Chondrocyte (in vitro differentiated cells): Measurements from ENCODE around the gene WDR45B. TPM values are rescaled to one million over a fixed set of nuclear protein-coding genes. Genes with fewer than 3 reads are reported as not detected.

ENCODE experiments used
- DNase-seq: peaks from one replicate; pipeline ENCODE4 v3.0.0; 2021; ENCODE audit warnings: mixed read lengths, low spot score
- H3K27ac Mint-ChIP-seq: one replicate; pipeline ENCODE4 v1.8.0; 2021; ENCODE audit warnings: mild to moderate bottlenecking, moderate library complexity, mixed read lengths; ENCODE audit not compliant: unreplicated experiment
- H3K27me3 Mint-ChIP-seq: 2 replicates; pipeline ENCODE4 v1.8.0; 2021; ENCODE audit warnings: low read depth, mixed read lengths
- H3K36me3 Mint-ChIP-seq: 2 replicates; pipeline ENCODE4 v1.8.0; 2021; ENCODE audit warnings: low read depth, mixed read lengths
- H3K4me1 Mint-ChIP-seq: 2 replicates; pipeline ENCODE4 v1.8.0; 2021; ENCODE audit warnings: low read depth, mild to moderate bottlenecking, mixed read lengths
- H3K4me3 Mint-ChIP-seq: one replicate; pipeline ENCODE4 v1.8.0; 2021; ENCODE audit warnings: mild to moderate bottlenecking, moderate library complexity, mixed read lengths; ENCODE audit not compliant: unreplicated experiment
- H3K9me3 Mint-ChIP-seq: 2 replicates; pipeline ENCODE4 v1.8.0; 2021; ENCODE audit warnings: low read depth, mixed read lengths
- total RNA-seq: library from RNA; stranded (reverse); gene quantifications from 3 replicates; pipeline ENCODE4 v1.2.1, GENCODE V29; 2021
- TF ChIP-seq, protein P1 (sequence below): fragments of 200-600 bp; sonication (generic); IDR thresholded peaks from 2 replicates; pipeline ENCODE4 v1.5.0; 2021; ENCODE audit warnings: antibody characterized with exemption, mild to moderate bottlenecking, moderate library complexity

WDR45B gene
- total RNA-seq, 1 donor from 2014 or later, result 67.8 TPM

- Mint-ChIP-seq H3K9me3 (no peaks in the 10 kb centered on the region), H3K4me3 (no peak overlapping the region), H3K36me3 (peaks cover 29% of the 10 kb centered on the region), H3K4me1 (no peaks in the 10 kb centered on the region), H3K27me3 (no peaks in the 10 kb centered on the region), H3K27ac (no peak overlapping the region)
- DNase-seq, result no peak
- TF ChIP-seq, protein P1, sequence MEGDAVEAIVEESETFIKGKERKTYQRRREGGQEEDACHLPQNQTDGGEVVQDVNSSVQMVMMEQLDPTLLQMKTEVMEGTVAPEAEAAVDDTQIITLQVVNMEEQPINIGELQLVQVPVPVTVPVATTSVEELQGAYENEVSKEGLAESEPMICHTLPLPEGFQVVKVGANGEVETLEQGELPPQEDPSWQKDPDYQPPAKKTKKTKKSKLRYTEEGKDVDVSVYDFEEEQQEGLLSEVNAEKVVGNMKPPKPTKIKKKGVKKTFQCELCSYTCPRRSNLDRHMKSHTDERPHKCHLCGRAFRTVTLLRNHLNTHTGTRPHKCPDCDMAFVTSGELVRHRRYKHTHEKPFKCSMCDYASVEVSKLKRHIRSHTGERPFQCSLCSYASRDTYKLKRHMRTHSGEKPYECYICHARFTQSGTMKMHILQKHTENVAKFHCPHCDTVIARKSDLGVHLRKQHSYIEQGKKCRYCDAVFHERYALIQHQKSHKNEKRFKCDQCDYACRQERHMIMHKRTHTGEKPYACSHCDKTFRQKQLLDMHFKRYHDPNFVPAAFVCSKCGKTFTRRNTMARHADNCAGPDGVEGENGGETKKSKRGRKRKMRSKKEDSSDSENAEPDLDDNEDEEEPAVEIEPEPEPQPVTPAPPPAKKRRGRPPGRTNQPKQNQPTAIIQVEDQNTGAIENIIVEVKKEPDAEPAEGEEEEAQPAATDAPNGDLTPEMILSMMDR, result no peak
Observed at GRCh38 chr17:82627405-82627804, 20.8 kb downstream of the WDR45B start.

GRCh38 chr17:82623707-82624106 lies 24.5 kb downstream of the WDR45B start:
- Mint-ChIP-seq H3K4me1 (no peaks in the 10 kb centered on the region), H3K4me3 (no peak overlapping the region), H3K36me3 (peaks cover 35% of the 10 kb centered on the region), H3K9me3 (no peaks in the 10 kb centered on the region), H3K27me3 (no peaks in the 10 kb centered on the region), H3K27ac (no peak overlapping the region)
- TF ChIP-seq, protein P1, result no peak
- DNase-seq, result no peak

DNA sequence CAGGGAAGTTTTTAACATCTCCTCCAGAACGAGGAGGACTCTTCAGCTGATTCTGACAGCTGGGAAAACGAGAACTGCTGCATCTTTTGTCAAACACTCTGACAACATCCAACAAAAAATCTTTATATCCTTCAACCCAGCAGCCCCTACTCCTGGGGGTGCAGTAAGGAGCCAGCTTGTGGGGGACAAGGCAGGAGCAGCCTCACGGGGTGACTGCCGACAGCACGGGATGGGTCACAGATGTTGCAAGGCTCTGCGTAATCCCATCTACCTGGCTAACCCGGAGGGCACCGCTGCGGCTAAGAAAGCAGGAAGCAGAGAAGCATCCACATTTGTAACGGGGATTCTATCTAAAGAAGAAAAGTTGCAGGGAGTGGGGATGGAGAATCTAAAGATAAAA lies 28.6 kb downstream of the WDR45B start:
- Mint-ChIP-seq H3K9me3 (no peaks in the 10 kb centered on the region), H3K27ac (no peak overlapping the region), H3K4me1 (no peaks in the 10 kb centered on the region), H3K27me3 (no peaks in the 10 kb centered on the region), H3K4me3 (no peak overlapping the region), H3K36me3 (peaks cover 34% of the 10 kb centered on the region)
- DNase-seq, result no peak
- TF ChIP-seq, protein P1, result no peak

DNA sequence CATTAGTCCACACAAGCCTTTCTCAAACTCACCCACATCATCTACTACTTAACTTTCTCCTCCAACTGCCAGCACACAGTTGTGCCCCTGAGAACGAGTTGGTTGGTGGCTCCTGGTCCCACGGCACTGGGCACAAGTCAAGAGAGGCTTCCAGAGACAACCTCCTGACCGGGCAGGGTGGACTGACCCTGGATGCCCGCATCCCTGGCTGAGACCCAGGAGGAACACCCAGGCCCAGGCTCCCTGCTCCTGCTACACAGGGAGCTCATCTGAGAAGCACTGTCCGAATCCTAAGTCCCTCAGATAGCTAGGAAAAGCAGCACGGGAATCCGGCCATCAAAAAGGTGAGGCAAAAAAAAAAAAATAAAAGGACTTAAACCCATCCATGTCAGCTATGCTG lies 29.0 kb downstream of the WDR45B start:
- DNase-seq, result no peak
- Mint-ChIP-seq H3K27ac (no peak overlapping the region), H3K4me3 (no peak overlapping the region), H3K27me3 (no peaks in the 10 kb centered on the region), H3K36me3 (peaks cover 36% of the 10 kb centered on the region), H3K4me1 (no peaks in the 10 kb centered on the region), H3K9me3 (no peaks in the 10 kb centered on the region)
- TF ChIP-seq, protein P1, result no peak

- H3K27ac Mint-ChIP-seq, result no peak overlapping the region
- H3K4me3 Mint-ChIP-seq, result no peak overlapping the region
- TF ChIP-seq, protein P1, result no peak
- DNase-seq, result no peak
- no peaks in the 10 kb centered on the region for H3K9me3 Mint-ChIP-seq
- peaks cover 36% of the 10 kb centered on the region for H3K36me3 Mint-ChIP-seq
- peaks cover 7% of the 10 kb centered on the region for H3K4me1 Mint-ChIP-seq
- H3K27me3 Mint-ChIP-seq, result no peaks in the 10 kb centered on the region
Observed at GRCh38 chr17:82616021-82616711, 32.1 kb downstream of the WDR45B start.
